K562 (cell line): ENCODE measurements around the gene NAA38. TPM values are rescaled to one million over a fixed set of nuclear protein-coding genes. Genes with fewer than 3 reads are reported as not detected.

Source experiments
- ATAC-seq: fragments of 200-7000 bp; cut with Tn5 transposase; 3 replicates; pipeline ENCODE4 v1.9.1; 2020; ENCODE audit warnings: moderate library complexity
- BruUV-seq: library from RNA; stranded (reverse); fragments of 400-500 nt; replicated peaks from 2 replicates; lab custom pipeline; 2021; lab: Mats Ljungman, UMichigan
- CTCF ChIA-PET: fragments of 300-600 bp; formaldehyde crosslinking; extraction: SDS; loops from one replicate; lab custom pipeline; 2021; ENCODE audit warnings: low intra/inter-chr PET ratio; lab: Yijun Ruan, JAX
- POLR2A ChIA-PET: fragments of 300-600, 350-650 bp; sonication (Branson Sonifier 250); formaldehyde crosslinking; extraction: SDS; loops from one replicate; lab custom pipeline; 2021; ENCODE audit warnings: antibody characterized with exemption, inconsistent platforms; lab: Yijun Ruan, JAX
- DNase-seq, 4 experiments: peaks; one replicate each; pipeline versions ENCODE4 v3.0.0 to v3.0.0-alpha.2; 2011 to 2018; ENCODE audit warnings: low spot score in 3 of 4, mixed read lengths in 3 of 4; ENCODE audit errors: extremely low read depth in 1 of 4
- FAIRE-seq: peaks from 2 replicates; lab custom pipeline; 2011; peaks lifted over from hg19 to GRCh38; lab: Jason Lieb, UNC
- H2AFZ ChIP-seq: 2 replicates; pipeline ENCODE4 v1.6.0; 2011; ENCODE audit warnings: low read depth, low read length, control low read depth, inconsistent platforms
- H3K27ac ChIP-seq: fragments of 200-600 bp; 3 replicates; pipeline ENCODE4 v1.8.0; 2011; ENCODE audit warnings: low read depth, mild to moderate bottlenecking, control low read depth, inconsistent platforms, low read length, moderate library complexity, mixed read lengths; ENCODE audit errors: extremely low read depth
- H3K27me3 ChIP-seq, 2 experiments: fragments of 300-600 bp in 1 of 2; 2 replicates in 1 of 2; 3 replicates in 1 of 2; pipeline versions ENCODE4 v1.6.0 to v1.8.0; 2011; ENCODE audit warnings: inconsistent platforms in 2 of 2, low read length in 2 of 2, mild to moderate bottlenecking in 1 of 2, mixed read lengths in 1 of 2, moderate library complexity in 1 of 2; ENCODE audit not compliant: control insufficient read depth in 2 of 2, insufficient read depth in 2 of 2
- H3K36me3 ChIP-seq: fragments of 300-600 bp; 3 replicates; pipeline ENCODE4 v1.8.0; 2011; ENCODE audit warnings: mild to moderate bottlenecking, low read length, inconsistent platforms; ENCODE audit not compliant: control insufficient read depth, insufficient read depth
- H3K4me1 ChIP-seq, 2 experiments: fragments of 200-600 bp in 1 of 2; replicated peaks in 1 of 2; 2 replicates in 1 of 2; 3 replicates in 1 of 2; pipeline versions ENCODE4 v1.5.1 to v1.8.0; 2011; ENCODE audit warnings: inconsistent platforms in 2 of 2, low read length in 2 of 2, mild to moderate bottlenecking in 1 of 2, mixed read lengths in 1 of 2, moderate library complexity in 1 of 2; ENCODE audit not compliant: control insufficient read depth in 2 of 2, insufficient read depth in 2 of 2
- H3K4me2 ChIP-seq: 2 replicates; pipeline ENCODE4 v1.6.1; 2011; ENCODE audit warnings: low read length, control low read depth, inconsistent platforms, mixed read lengths; ENCODE audit not compliant: insufficient read depth
- H3K4me3 ChIP-seq: fragments of 200-600 bp; sonication (generic), shearing (Covaris generic); 2 replicates; pipeline ENCODE4 v1.5.1; 2016; ENCODE audit warnings: control low read depth, inconsistent platforms
- H3K79me2 ChIP-seq: fragments of 200-600 bp; 3 replicates; pipeline ENCODE4 v1.8.0; 2011; ENCODE audit warnings: low read length, inconsistent platforms; ENCODE audit not compliant: control insufficient read depth, insufficient read depth
- H3K9ac ChIP-seq, 2 experiments: 2 replicates each; pipeline versions ENCODE4 v1.6.0 to v1.6.1; 2011; ENCODE audit warnings: low read depth in 2 of 2, low read length in 2 of 2, control low read depth in 1 of 2, inconsistent platforms in 1 of 2, mild to moderate bottlenecking in 1 of 2, mixed read lengths in 1 of 2; ENCODE audit not compliant: insufficient read depth in 1 of 2
- H3K9me1 ChIP-seq: one replicate; pipeline ENCODE4 v1.6.0; 2011; ENCODE audit warnings: inconsistent platforms, mild to moderate bottlenecking, low read length, moderate library complexity; ENCODE audit not compliant: control insufficient read depth, insufficient read depth
- H3K9me3 ChIP-seq: replicated peaks from 2 replicates; pipeline ENCODE4 v1.5.1; 2011; ENCODE audit warnings: low read depth, low read length, inconsistent platforms; ENCODE audit not compliant: control insufficient read depth, insufficient read depth
- H4K20me1 ChIP-seq: replicated peaks from 2 replicates; pipeline ENCODE4 v1.6.1; 2011; ENCODE audit warnings: low read length, inconsistent platforms, mixed read lengths; ENCODE audit not compliant: control insufficient read depth, insufficient read depth
- ARNT ChIP-seq, 2 experiments: fragments of 450-650 bp; IDR thresholded peaks; 2 replicates each; pipeline ENCODE4 v1.6.1; 2016; ENCODE audit warnings: mild to moderate bottlenecking in 1 of 2
- CXXC5 ChIP-seq: fragments of 250-450 bp; sonication (Bioruptor Pico); IDR thresholded peaks from 2 replicates; pipeline ENCODE4 v1.8.0; 2022; ENCODE audit warnings: inconsistent platforms, mild to moderate bottlenecking, moderate library complexity
- HIVEP1 ChIP-seq: fragments of 250-450 bp; sonication (Bioruptor Pico); IDR thresholded peaks from 2 replicates; pipeline ENCODE4 v1.4.0; 2020; ENCODE audit warnings: mild to moderate bottlenecking
- NCOR1 ChIP-seq: fragments of 450-650 bp; IDR thresholded peaks from 2 replicates; pipeline ENCODE4 v1.6.1; 2016; ENCODE audit warnings: mild to moderate bottlenecking, moderate library complexity
- PHB ChIP-seq: fragments of 250-450 bp; sonication (Bioruptor Pico); IDR thresholded peaks from 2 replicates; pipeline ENCODE4 v1.5.0; 2021
- RBFOX2 ChIP-seq: fragments of 200-400 bp; formaldehyde crosslinking; IDR thresholded peaks from 2 replicates; pipeline ENCODE4 v1.6.1; 2017; ENCODE audit warnings: low read depth, mild to moderate bottlenecking, low read length, moderate library complexity
- YBX1 ChIP-seq: fragments of 450-650 bp; IDR thresholded peaks from 2 replicates; pipeline ENCODE4 v1.7.1; 2016; ENCODE audit warnings: mild to moderate bottlenecking
- ZEB2 ChIP-seq: fragments of 450-650 bp; IDR thresholded peaks from 2 replicates; pipeline ENCODE4 v1.6.1; 2016
- ZNF143 ChIP-seq: sonication (generic); formaldehyde crosslinking; IDR thresholded peaks from 2 replicates; pipeline ENCODE4 v1.9.0; 2022; ENCODE audit warnings: mild to moderate bottlenecking, missing genetic modification reagents
- ZNF766 ChIP-seq: fragments of 200-800 bp; sonication (Bioruptor generic); conservative IDR thresholded peaks from 2 replicates; pipeline ENCODE4 v1.6.1; 2016; ENCODE audit warnings: missing genetic modification characterization, missing compliant biosample characterization
- ZNF79 ChIP-seq: fragments of 250-450 bp; sonication (Bioruptor Pico); IDR thresholded peaks from 2 replicates; pipeline ENCODE4 v1.4.0; 2020; ENCODE audit warnings: low read depth, mild to moderate bottlenecking, moderate library complexity
- WGBS: fragments of 100-300 bp; shearing (Covaris generic); methylation state at CpG from one replicate; pipeline ENCODE4 v1.1.6; 2016; ENCODE audit warnings: low coverage, mixed read lengths; ENCODE audit not compliant: insufficient coverage; ENCODE audit errors: missing lambda C conversion rate; 5-methylcytosine and 5-hydroxymethylcytosine counted together
- in situ Hi-C: fragments of 300-500 bp; cut with MboI; formaldehyde crosslinking; loops from 4 replicates; pipeline ENCODE4 v1.15.0; 2018; ENCODE audit warnings: inconsistent platforms, mixed read lengths
- intact Hi-C: fragments of 100-400 bp; cut with micrococcal nuclease; formaldehyde crosslinking; loops from 2 replicates; pipeline ENCODE4 v1.14.2; 2022
- polyA plus RNA-seq, 8 experiments: library from polyadenylated mRNA; depleted of rRNA in 4 of 8; stranded (reverse) in 5 of 8; unstranded in 3 of 8; fragments of >200 nt; fragmentation: Nextera tagmentation in 2 of 8; fragmentation: Illumina TruSeq in 1 of 8; extraction: Ambion mirVana in 2 of 8; extraction: Trizol in 1 of 8; gene quantifications; 2 replicates each; pipeline versions ENCODE4 v1.2.1 to v1.2.3, GENCODE V29; 2011 to 2014; ENCODE audit warnings: inconsistent platforms in 1 of 8, missing spikeins in 1 of 8
- total RNA-seq, 7 experiments: library from RNA; depleted of rRNA in 6 of 7; stranded (reverse); fragments of >200 nt in 6 of 7; fragmentation: Illumina TruSeq in 2 of 7; extraction: Trizol in 2 of 7; gene quantifications; 2 replicates each; pipeline versions ENCODE4 v1.2.1 to v1.2.3, GENCODE V29; 2011 to 2021; ENCODE audit warnings: low replicate concordance in 1 of 7
- TF ChIP-seq, protein P1 (sequence below): fragments of 450-650 bp; IDR thresholded peaks from 2 replicates; pipeline ENCODE4 v1.6.1; 2016; ENCODE audit warnings: low read depth, mild to moderate bottlenecking, moderate library complexity
- TF ChIP-seq, protein P2 (sequence below): sonication (generic); formaldehyde crosslinking; IDR thresholded peaks from 2 replicates; pipeline ENCODE4 v1.8.1; 2023; ENCODE audit warnings: mild to moderate bottlenecking, missing genetic modification reagents
- TF ChIP-seq, protein P3 (sequence below): fragments of 250-450 bp; sonication (Bioruptor Pico); IDR thresholded peaks from 2 replicates; pipeline ENCODE4 v1.5.0; 2021; ENCODE audit warnings: mild to moderate bottlenecking, borderline replicate concordance
- TF ChIP-seq, protein P4 (sequence below): IDR thresholded peaks from 2 replicates; pipeline ENCODE4 v1.6.1; 2012; ENCODE audit warnings: low read depth, low read length, improper control_type of control experiment, borderline replicate concordance

The NAA38 gene
- total and polyA plus RNA-seq, 9 of the 15 experiments (the other 6 are each of a cell fraction or from before 2014, with no cell fraction given), result 16.4 to 99.8 (median 57.3) TPM

DNA sequence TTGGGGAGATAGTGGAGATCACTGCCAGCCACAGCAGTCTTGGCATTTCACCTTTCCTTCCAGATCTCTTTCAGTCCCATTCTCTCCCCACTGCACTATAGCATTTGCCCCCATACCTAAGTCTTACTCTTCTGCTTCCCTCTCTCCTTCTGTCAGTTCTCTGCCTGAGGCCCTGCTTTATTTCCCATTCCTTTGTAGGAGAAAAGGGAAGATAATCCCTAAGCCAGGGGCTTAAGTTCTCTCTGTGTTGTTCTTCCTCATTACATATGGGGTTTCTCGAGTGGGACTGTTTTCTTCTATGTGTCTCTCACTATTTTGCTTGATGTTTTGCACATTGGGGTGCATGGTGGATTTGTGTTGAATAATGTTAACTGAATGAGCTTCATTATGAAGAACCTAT, 16.9 kb downstream of the NAA38 start:
- no TSS peak for BruUV-seq
- Histone ChIP-seq H3K9me1 (peaks cover 2% of the 10 kb centered on the region), H3K27me3 (no peaks in the 10 kb centered on the region), H3K9me3 (no peaks in the 10 kb centered on the region), H3K4me2 (no peak overlapping the region; the same call in 1 of the 2 replicates), H2AFZ (no peak overlapping the region), H3K36me3 (peaks cover 15% of the 10 kb centered on the region; the same call in 2 of the 3 replicates), H4K20me1 (peaks cover 4% of the 10 kb centered on the region), H3K27ac (peak overlapping the region; percentile 22; the same call in 1 of the 3 replicates), H3K4me3 (no peak overlapping the region), H3K9ac (no peak overlapping the region), H3K4me1 (peaks cover 42 to 66% of the 10 kb centered on the region in 2 experiments), H3K79me2 (peaks cover 59% of the 10 kb centered on the region)
- CTCF ChIA-PET, result no interaction called here
- FAIRE-seq (no peak), DNase-seq (no peak), ATAC-seq (no peak)
- TF ChIP-seq PHB (CRISPR knock-in tag), result no peak
- TF ChIP-seq NCOR1, result no peak
- TF ChIP-seq, protein P1, sequence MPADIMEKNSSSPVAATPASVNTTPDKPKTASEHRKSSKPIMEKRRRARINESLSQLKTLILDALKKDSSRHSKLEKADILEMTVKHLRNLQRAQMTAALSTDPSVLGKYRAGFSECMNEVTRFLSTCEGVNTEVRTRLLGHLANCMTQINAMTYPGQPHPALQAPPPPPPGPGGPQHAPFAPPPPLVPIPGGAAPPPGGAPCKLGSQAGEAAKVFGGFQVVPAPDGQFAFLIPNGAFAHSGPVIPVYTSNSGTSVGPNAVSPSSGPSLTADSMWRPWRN, result no peak
- TF ChIP-seq, protein P2, sequence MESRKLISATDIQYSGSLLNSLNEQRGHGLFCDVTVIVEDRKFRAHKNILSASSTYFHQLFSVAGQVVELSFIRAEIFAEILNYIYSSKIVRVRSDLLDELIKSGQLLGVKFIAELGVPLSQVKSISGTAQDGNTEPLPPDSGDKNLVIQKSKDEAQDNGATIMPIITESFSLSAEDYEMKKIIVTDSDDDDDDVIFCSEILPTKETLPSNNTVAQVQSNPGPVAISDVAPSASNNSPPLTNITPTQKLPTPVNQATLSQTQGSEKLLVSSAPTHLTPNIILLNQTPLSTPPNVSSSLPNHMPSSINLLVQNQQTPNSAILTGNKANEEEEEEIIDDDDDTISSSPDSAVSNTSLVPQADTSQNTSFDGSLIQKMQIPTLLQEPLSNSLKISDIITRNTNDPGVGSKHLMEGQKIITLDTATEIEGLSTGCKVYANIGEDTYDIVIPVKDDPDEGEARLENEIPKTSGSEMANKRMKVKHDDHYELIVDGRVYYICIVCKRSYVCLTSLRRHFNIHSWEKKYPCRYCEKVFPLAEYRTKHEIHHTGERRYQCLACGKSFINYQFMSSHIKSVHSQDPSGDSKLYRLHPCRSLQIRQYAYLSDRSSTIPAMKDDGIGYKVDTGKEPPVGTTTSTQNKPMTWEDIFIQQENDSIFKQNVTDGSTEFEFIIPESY, result no peak
- TF ChIP-seq, protein P3, sequence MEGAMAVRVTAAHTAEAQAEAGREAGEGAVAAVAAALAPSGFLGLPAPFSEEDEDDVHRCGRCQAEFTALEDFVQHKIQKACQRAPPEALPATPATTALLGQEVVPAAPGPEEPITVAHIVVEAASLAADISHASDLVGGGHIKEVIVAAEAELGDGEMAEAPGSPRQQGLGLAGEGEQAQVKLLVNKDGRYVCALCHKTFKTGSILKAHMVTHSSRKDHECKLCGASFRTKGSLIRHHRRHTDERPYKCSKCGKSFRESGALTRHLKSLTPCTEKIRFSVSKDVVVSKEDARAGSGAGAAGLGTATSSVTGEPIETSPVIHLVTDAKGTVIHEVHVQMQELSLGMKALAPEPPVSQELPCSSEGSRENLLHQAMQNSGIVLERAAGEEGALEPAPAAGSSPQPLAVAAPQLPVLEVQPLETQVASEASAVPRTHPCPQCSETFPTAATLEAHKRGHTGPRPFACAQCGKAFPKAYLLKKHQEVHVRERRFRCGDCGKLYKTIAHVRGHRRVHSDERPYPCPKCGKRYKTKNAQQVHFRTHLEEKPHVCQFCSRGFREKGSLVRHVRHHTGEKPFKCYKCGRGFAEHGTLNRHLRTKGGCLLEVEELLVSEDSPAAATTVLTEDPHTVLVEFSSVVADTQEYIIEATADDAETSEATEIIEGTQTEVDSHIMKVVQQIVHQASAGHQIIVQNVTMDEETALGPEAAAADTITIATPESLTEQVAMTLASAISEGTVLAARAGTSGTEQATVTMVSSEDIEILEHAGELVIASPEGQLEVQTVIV (CRISPR knock-in tag), result no peak
- no peak for TF ChIP-seq YBX1
- TF ChIP-seq ZNF79 (CRISPR knock-in tag), result no peak
- TF ChIP-seq CXXC5 (CRISPR knock-in tag), result no peak
- TF ChIP-seq RBFOX2, result no peak
- TF ChIP-seq, protein P4, sequence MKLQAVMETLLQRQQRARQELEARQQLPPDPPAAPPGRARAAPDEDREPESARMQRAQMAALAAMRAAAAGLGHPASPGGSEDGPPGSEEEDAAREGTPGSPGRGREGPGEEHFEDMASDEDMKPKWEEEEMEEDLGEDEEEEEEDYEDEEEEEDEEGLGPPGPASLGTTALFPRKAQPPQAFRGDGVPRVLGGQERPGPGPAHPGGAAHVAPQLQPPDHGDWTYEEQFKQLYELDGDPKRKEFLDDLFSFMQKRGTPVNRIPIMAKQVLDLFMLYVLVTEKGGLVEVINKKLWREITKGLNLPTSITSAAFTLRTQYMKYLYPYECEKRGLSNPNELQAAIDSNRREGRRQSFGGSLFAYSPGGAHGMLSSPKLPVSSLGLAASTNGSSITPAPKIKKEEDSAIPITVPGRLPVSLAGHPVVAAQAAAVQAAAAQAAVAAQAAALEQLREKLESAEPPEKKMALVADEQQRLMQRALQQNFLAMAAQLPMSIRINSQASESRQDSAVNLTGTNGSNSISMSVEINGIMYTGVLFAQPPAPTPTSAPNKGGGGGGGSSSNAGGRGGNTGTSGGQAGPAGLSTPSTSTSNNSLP, result no peak
- TF ChIP-seq ZNF766 (CRISPR knock-in tag), result no peak
- TF ChIP-seq ZEB2, result no peak
- no peak for TF ChIP-seq HIVEP1 (CRISPR knock-in tag)
- no peak for TF ChIP-seq ARNT (IDR thresholded peaks at IDR 0.05)
- TF ChIP-seq ZNF143 (CRISPR knock-in tag), result no peak
- POLR2A ChIA-PET, result no interaction called here
- intact Hi-C loops, result no loop called here
- in situ Hi-C loops, result no loop called here
- 9% methylated on average over 1 of the region's 1 CpG for WGBS
